Urinary bladder (tissue), 4 donors: ENCODE measurements around the gene PLPP1. TPM values are rescaled to one million over a fixed set of nuclear protein-coding genes. Genes with fewer than 3 reads are reported as not detected.

Experiments used
- DNase-seq: peaks from one replicate; pipeline ENCODE4 v3.0.0-alpha.2; 2015; ENCODE audit errors: extremely low spot score
- H3K27ac ChIP-seq: one replicate; pipeline ENCODE4 v1.5.1; 2013; ENCODE audit warnings: low read depth, mild to moderate bottlenecking, moderate library complexity
- H3K36me3 ChIP-seq: one replicate; pipeline ENCODE4 v1.6.1; 2013; ENCODE audit warnings: mild to moderate bottlenecking, moderate library complexity; ENCODE audit not compliant: insufficient read depth
- H3K4me1 ChIP-seq: one replicate; pipeline ENCODE4 v1.6.1; 2013; ENCODE audit warnings: mild to moderate bottlenecking, moderate library complexity; ENCODE audit not compliant: insufficient read depth
- H3K4me3 ChIP-seq: one replicate; pipeline ENCODE4 v1.5.1; 2013; ENCODE audit warnings: low read depth, low read length
- WGBS: extraction: QIAGEN DNeasy Blood & Tissue Kit; methylation state at CpG from one replicate; pipeline ENCODE4 v1.1.7; 2013; 5-methylcytosine and 5-hydroxymethylcytosine counted together
- polyA plus RNA-seq: library from polyadenylated mRNA; stranded (reverse); fragments of 200-250 nt; gene quantifications from one replicate; pipeline ENCODE4 v1.2.3, GENCODE V29; 2013
- total RNA-seq: library from RNA; depleted of rRNA; stranded (reverse); fragments of >200 nt; gene quantifications from one replicate; pipeline ENCODE4 v1.2.3, GENCODE V29; 2014
- donor health status: healthy with polysubstance abuse.
- donor health status: healthy.

Gene PLPP1
- total and polyA plus RNA-seq, 2 donors = 146 to 275 TPM

DNA sequence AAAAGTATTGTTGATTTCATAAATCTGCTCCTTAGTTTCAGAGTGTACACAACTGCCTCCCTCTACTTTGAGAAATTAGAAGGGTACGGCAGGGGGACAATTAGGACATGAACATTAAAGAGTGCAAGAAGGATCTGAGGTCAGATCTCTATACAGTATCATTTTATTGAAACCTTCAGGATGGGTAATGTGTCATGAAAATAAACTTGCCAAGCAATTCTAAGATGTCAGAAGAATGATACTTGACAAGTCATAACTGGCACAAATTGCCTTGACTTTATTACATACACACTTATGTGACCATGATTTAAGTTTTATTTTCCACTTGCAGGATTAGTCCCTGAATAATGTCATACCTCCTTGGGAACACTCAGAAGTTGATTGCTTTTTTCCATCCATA is 92.8 kb downstream of the PLPP1 start:
- Histone ChIP-seq H3K4me3 (no peak overlapping the region), H3K4me1 (no peaks in the 10 kb centered on the region), H3K36me3 (peaks cover 2% of the 10 kb centered on the region), H3K27ac (no peak overlapping the region)
- no peak for DNase-seq
- WGBS = 92% methylated on average over 1 of the region's 1 CpG

DNA sequence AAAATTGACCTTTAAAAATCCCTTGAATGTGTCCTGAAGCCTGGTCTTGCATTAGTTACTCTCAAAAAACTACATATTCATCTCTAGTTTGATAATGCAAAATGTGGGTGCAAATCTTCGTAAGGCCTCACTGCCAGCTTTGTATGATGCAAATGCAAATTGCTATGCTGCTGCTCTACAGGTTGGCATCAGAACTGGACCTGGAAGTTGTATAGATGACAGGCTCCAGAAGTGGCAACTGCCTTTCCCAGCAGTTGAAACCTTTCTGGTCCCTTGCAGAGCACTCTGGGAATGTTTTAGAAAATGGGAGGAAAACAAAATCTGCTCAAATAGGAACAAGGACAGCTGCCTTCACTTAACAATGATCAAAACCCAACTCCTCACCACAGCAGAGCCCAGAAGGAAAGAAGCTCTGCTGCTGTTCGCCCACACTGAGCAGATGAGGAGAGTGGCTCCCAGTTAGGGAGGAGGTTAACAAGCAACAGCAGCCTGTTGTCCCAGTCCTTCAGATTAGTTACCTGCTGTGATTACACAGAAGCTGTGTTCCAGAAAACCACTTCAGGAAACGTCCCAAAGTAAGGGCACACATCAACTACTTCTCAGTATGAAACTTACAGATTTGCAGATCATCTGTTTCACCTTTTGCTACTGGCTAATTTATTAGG is 93.5 kb downstream of the PLPP1 start:
- WGBS = 75% methylated on average over 3 of the region's 3 CpGs
- Histone ChIP-seq H3K4me3 (no peak overlapping the region), H3K27ac (no peak overlapping the region), H3K4me1 (no peaks in the 10 kb centered on the region), H3K36me3 (peaks cover 2% of the 10 kb centered on the region)
- no peak for DNase-seq

DNA sequence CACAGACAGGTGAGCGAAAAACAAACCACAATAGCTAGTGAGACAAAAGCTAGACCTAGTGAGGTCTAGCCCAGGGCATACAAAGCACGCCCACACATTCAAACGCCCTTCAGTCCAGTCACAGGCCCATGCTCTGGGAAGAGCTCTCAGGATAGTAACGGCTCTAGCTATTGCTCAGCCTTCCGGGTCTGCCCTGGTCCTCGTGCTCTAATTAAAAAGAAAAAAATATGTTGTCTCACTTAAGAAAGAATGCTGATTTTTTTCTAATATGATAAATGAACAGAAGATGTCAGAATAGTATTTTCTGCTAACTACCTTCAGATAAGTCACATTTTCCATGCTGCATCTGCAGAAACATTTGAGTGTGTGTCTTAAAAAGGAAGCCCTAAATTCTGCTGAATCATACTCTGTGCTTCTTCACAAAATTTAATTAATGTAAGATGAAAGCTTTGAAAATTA is 94.5 kb downstream of the PLPP1 start:
- no peak overlapping the region for H3K4me3 ChIP-seq
- no peak overlapping the region for H3K27ac ChIP-seq
- 76% methylated on average over 6 of the region's 6 CpGs for WGBS
- DNase-seq = no peak
- H3K36me3 ChIP-seq = peaks cover 2% of the 10 kb centered on the region
- no peaks in the 10 kb centered on the region for H3K4me1 ChIP-seq

DNA sequence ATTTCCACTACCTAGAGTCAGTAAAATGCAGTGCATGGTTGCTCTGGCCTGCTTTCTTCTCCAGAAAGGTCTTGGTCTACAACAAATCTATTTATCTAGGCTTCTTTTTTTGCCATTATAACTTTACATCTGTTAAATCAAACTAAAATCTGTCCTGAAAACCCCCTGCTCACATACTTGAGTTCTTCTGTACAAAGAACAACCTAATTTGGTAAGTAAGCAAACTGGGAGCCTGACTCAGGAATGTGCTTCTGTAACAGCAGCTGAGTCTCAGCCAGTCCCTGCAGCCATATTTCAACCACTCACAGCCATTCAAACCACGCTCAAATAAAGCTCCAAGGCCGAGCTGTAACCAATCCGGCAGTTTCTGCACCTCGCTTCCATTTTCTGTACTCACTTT is 95.8 kb downstream of the PLPP1 start:
- WGBS = 40% methylated on average over 4 of the region's 4 CpGs
- no peak overlapping the region for H3K4me3 ChIP-seq

DNA sequence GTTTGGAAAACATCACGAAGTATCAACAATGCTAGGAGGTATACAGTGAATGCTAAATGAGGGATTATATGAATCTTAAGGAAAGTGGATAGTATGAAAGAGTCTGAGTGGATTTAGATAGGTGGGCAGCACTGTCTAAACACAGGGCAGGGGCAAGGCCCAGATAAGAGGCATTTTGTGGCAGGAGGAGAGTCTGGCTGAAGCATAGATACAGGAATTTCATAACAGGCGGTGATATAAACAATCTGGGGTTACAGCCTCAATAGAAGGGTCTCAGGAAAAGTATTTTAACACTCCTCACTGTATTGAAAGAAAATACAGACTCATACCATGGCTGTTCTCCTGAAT is 96.9 kb downstream of the PLPP1 start:
- WGBS = 55% methylated on average over 2 of the region's 2 CpGs

More for the DNA sequence above, 95.8 kb downstream of the PLPP1 start:
- H3K4me1 ChIP-seq = no peaks in the 10 kb centered on the region
- H3K27ac ChIP-seq = no peak overlapping the region
- DNase-seq = no peak
- no peaks in the 10 kb centered on the region for H3K36me3 ChIP-seq

DNA sequence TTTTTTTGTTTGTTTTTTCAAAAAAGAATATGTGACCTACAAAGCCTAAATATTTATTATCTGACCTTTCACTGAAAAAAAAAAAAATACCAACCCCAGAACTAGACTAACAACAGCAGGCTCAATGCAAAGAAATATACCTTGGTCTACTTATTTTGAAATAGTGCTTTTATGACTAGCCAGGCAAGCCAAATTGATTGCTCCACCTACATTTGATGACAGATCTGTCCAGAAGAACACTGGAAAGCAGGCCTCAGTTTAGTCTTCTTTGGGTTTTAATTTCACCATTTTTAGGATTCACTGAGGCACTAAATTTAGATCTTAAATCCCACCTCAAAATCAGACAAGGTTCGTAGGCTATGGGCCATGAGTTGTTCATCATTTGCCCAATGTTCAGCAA is 97.3 kb downstream of the PLPP1 start:
- Histone ChIP-seq H3K27ac (no peak overlapping the region), H3K36me3 (no peaks in the 10 kb centered on the region), H3K4me1 (no peaks in the 10 kb centered on the region), H3K4me3 (no peak overlapping the region)
- no peak for DNase-seq
- WGBS = 43% methylated on average over 1 of the region's 1 CpG

More for the DNA sequence above, 96.9 kb downstream of the PLPP1 start:
- no peak for DNase-seq
- Histone ChIP-seq H3K4me3 (no peak overlapping the region), H3K27ac (peak overlapping the region; percentile 81), H3K4me1 (no peaks in the 10 kb centered on the region), H3K36me3 (no peaks in the 10 kb centered on the region)

DNA sequence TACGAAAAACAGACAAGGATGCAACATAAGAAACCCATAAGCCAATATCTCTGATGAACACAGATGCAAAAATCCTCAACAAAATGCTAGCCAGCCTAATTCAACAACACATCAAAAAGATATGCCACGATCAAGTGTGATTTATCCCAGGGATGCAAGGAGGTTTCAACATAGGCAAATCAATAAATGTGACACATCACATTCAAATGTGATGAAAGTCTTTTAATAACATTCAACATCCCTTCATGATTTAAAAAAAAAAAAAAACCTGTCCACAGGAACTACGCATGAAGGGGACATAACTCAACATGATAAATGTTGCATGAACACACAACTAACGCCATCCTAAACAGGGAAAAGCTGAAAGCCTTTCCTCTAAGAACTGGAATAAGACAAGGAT is 102.2 kb downstream of the PLPP1 start:
- Histone ChIP-seq H3K4me1 (no peaks in the 10 kb centered on the region), H3K27ac (no peak overlapping the region), H3K4me3 (no peak overlapping the region), H3K36me3 (no peaks in the 10 kb centered on the region)
- DNase-seq = no peak
- WGBS = 99% methylated on average over 4 of the region's 4 CpGs

DNA sequence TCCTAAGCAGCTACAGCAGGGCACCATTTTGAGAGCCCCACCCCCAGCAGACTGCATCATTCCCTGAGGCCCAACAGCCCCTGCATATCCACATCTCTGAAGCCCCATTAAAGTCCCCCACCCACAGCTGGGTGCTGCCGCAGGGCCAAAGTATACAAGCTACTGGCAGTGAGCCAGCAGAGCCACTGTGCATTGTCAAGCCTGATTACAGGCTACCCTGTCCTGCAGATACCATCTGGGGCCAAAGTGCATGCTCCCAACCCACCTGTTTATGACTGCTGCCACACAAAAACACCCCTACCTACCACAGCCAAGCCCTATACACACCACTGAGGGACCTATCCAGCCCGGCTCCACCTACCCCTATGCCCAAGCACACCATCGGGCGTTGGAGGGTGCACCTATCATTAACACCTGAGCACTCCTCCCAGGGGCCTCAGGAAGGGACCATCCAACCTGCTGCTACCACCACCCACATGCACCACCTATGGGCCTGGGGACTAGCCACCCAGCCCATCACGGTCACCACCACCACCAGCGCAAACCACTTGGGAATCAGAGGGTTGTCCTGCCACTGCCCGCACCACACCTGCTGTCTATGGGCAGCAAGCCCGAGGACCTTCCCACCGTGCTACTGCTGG is 105.0 kb downstream of the PLPP1 start:
- no peak overlapping the region for H3K4me3 ChIP-seq
- peaks cover 1% of the 10 kb centered on the region for H3K36me3 ChIP-seq
- 88% methylated on average over 9 of the region's 9 CpGs for WGBS
- H3K4me1 ChIP-seq = peaks cover 3% of the 10 kb centered on the region
- no peak overlapping the region for H3K27ac ChIP-seq
- DNase-seq = no peak

DNA sequence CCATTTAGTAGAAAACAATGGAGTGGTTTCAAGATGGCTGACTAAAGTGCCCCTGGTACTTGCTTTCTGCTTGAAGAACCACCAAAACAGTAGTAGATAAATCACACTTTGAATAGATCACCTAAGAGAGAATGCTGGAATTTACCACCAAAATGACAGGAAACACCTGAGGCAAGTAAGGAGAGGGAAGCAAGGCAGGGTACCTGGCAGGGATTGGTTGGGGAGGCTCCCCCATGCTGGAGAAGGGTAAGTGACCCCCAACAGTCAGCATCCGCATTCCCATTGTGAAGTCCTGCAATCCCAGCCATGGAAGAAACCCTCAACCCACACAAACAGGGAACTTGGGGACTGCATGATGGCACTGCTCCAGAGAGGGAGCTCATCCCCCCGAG is 105.5 kb downstream of the PLPP1 start:
- H3K27ac ChIP-seq = no peak overlapping the region
- H3K4me1 ChIP-seq = peaks cover 3% of the 10 kb centered on the region
- DNase-seq = no peak
- H3K36me3 ChIP-seq = peaks cover 3% of the 10 kb centered on the region
- H3K4me3 ChIP-seq = no peak overlapping the region
- 48% methylated on average over 2 of the region's 2 CpGs for WGBS

DNA sequence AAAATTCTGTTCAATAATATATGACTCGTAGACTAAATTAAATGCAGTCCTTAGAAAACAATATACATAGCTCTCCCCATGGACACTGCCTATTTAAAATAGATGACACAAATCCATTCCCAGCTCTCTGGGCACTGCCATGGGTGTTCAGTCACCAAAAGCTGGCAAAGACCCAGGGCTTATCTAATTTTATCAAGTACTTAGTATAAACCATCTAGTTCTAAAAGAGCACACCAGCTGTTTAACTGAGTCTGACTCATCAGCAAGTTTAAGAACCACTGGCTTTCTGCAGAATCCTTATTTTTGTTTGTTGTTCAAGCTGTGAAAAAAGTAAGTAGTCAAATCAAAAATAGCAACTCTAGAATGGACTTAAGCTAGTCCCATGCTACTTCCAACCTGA is 107.6 kb downstream of the PLPP1 start:
- H3K4me1 ChIP-seq = peaks cover 3% of the 10 kb centered on the region
- no peak for DNase-seq
- peaks cover 3% of the 10 kb centered on the region for H3K36me3 ChIP-seq
- no peak overlapping the region for H3K27ac ChIP-seq
- 82% methylated on average over 1 of the region's 1 CpG for WGBS
- no peak overlapping the region for H3K4me3 ChIP-seq

DNA sequence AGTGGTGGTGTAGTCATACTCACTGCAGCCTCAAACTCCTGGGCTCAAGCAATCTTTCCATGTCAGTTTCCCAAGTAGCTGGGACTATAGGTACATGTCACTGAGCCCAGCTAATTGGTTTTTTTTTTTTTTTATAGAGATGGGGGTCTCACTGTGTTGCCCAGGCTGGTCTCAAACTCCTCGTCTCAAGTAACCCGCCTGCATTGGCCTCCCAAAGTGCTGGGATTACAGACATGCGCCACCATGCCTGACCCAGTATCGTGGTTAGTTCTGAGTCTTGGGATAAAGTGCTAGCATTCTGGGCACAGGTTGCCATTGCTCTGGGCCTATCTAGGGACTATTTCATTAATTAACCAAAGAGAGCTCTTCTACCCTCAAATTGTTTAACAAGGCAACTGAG is 108.3 kb downstream of the PLPP1 start:
- H3K27ac ChIP-seq = no peak overlapping the region
- no peak overlapping the region for H3K4me3 ChIP-seq
- DNase-seq = no peak
- WGBS = 98% methylated on average over 4 of the region's 4 CpGs
- peaks cover 3% of the 10 kb centered on the region for H3K4me1 ChIP-seq
- peaks cover 3% of the 10 kb centered on the region for H3K36me3 ChIP-seq

DNA sequence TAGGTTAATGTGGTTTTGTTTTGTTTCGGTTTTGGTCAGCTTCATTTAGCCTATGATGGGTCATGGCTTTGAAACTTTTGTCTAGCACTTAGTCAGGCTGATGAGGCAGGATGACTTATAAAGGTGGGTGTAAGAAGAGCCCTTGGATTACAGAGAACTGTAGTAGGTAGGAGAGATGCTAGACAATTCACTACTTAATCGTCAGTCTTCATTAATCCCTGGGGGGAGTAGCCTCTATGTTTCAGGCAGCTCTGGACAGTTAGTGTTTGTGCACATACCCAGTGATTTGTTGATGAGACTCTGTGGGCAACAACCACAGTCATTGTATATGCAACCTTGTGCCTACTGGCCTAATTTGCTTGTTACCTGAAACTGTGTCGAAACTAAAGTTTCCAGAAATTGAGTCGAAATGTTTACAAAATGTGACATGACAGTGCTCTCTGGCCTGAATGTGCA is 113.7 kb downstream of the PLPP1 start:
- no peak overlapping the region for H3K27ac ChIP-seq
- H3K4me1 ChIP-seq = no peaks in the 10 kb centered on the region
- DNase-seq = no peak
- no peak overlapping the region for H3K4me3 ChIP-seq
- H3K36me3 ChIP-seq = peaks cover 3% of the 10 kb centered on the region
- whole genome bisulfite sequencing = 73% methylated on average over 4 of the region's 4 CpGs

DNA sequence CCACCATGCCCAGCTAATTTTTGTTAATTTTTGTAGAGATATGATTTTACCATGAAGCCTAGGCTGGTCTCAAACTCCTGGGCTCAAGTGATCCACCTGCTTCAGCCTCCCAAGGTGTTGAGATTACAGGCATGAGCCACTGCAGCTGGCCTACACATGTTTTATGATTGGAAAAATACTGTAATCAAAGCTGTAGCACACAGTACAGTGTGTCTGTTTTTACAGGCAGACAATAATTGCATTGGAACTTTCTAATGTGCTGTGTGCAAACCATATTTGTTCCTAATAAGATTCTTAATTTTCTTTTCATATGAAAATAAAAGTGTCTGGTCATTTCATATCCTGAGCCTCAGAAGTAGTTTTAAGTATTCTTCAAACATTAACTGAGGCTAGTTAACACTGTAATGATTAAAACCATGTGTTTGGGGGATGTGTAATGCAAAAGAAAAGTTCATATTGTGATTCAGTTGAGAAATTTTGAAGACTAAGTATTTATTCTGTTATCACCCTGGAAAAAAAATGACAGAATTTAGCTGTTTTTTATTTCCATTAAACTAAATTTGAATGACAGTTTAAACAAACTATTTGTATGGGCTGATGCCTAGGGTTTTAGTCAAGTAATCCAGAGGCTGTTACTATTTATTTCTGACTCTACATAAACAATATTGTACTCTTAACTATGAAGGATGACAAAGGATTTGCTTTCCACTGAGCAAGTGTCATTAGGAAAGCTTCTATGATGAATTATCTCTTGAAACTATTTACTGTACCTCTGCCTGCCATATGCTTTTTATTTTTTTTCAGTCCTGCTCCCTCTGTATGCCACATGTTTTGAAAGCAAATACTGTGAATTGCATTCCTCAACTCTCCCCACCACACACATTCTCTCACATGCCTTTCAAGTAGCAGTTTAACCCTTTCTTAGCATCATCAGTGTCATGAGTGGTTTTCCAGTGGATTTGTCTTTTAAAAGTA is 115.5 kb downstream of the PLPP1 start:
- no peaks in the 10 kb centered on the region for H3K4me1 ChIP-seq
- no peak for DNase-seq
- no peak overlapping the region for H3K27ac ChIP-seq
- H3K36me3 ChIP-seq = peaks cover under 1% of the 10 kb centered on the region
- no peak overlapping the region for H3K4me3 ChIP-seq

DNA sequence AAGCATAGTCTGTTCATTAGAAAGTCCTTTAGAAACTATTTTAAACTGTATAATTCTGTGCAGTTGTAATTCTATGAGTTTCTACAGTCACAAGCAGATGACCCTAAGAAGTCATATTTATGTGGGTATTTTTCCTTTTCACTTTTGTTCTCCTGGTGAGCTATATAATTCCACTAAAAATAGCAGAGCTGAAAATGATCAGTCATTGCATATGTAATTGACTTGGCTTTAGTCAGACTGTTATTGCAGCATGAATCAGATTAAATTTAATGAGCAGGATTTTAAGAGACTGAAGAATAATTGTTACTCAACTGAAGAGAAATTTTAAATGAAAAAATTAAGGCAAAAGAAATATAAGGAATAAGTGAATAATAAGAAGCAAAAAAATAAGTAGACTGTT is 118.5 kb downstream of the PLPP1 start:
- DNase-seq = no peak
- H3K27ac ChIP-seq = no peak overlapping the region
- no peaks in the 10 kb centered on the region for H3K36me3 ChIP-seq
- no peak overlapping the region for H3K4me3 ChIP-seq
- H3K4me1 ChIP-seq = no peaks in the 10 kb centered on the region
